GM10248 (cell line): ENCODE measurements around the gene FANCC.
"Not testable (repeated sequence)": the region's sequence is repeated elsewhere in the genome, so short reads cannot be mapped to it uniquely, and the experiment has no call there.

Source experiments
- CTCF ChIA-PET: fragments of 300-600 bp; sonication (Branson Sonifier 250); formaldehyde crosslinking; extraction: SDS; loops from one replicate; lab custom pipeline; 2021; ENCODE audit warnings: antibody characterized with exemption; lab: Yijun Ruan, JAX
- POLR2A ChIA-PET: fragments of 350-650 bp; sonication (Branson Sonifier 250); formaldehyde crosslinking; extraction: SDS; loops from one replicate; lab custom pipeline; 2020; ENCODE audit warnings: antibody characterized with exemption; lab: Yijun Ruan, JAX
- DNase-seq: peaks from one replicate; pipeline ENCODE4 v3.0.0; 2012; ENCODE audit errors: extremely low spot score
- CTCF ChIP-seq: IDR thresholded peaks from 2 replicates; pipeline ENCODE4 v1.5.1; 2012; ENCODE audit warnings: mild to moderate bottlenecking, low read depth; ENCODE audit errors: extremely low read depth, missing control alignments, control extremely low read depth

Gene FANCC

GRCh38 chr9:95229230-95229915 is 88.1 kb downstream of the FANCC start:
- DNase-seq: no peak
- CTCF ChIA-PET: no interaction called here
- TF ChIP-seq CTCF: no peak
- POLR2A ChIA-PET: no interaction called here

GRCh38 chr9:95226921-95227320 is 90.6 kb downstream of the FANCC start:
- POLR2A ChIA-PET: no interaction called here
- DNase-seq: no peak

DNA sequence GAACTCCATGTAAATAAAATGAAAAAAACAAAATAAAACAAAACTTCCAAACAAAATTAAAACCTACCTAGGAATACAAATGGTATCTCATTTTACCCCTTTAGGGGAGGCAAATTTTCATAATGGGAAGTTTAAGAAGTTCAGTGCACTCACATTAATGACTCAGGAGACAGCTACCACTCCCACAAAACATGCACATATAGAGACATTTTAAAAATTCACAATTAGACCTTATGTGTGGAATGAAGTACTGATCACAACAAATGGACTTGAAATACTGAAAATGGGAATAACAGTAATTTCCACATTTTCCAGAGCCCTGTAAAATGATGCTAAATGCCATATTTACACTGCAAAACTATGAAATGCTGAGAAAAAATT is 91.8 kb downstream of the FANCC start:
- DNase-seq: no peak
- ChIA-PET POLR2A (no interaction called here), CTCF (interaction anchor here (2.1 kb wide), 1 partner anchor 23 kb away, joined by 5 read pairs; no protein-coding TSS in a partner anchor)
- no peak for TF ChIP-seq CTCF

More at GRCh38 chr9:95226921-95227320, 90.6 kb downstream of the FANCC start:
- no peak for TF ChIP-seq CTCF
- CTCF ChIA-PET: no interaction called here

DNA sequence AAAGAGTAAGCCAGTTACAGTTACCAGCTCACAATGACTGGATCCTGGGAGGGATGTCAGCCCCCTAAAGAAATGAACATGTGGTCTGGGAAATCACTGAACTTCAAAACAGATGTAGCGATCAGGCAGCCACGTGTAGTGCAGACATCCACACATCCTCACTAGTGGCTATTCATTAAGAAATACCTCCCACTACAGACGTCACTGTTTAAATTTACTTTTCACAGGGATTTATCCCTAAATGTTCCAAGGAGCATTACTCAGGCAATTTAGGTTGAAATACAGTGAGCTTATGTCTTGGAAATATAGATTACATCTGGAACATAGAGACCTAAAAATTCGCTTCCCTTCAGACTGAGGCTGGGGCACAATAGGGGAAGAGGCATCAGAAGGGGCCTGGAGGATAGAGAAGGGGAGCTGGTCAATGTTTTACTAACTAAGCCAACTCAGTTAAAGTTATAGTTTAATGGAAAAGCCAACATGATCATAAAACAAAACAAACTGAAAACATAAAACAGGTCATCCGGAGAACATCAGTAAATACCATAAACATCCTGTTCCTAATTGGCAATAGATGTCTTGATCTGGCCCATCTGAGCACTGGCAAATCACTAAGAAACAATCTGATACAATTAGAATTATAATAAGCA is 92.3 kb downstream of the FANCC start:
- DNase-seq: no peak
- ChIA-PET POLR2A (no interaction called here), CTCF (interaction anchor here (1.5 to 2.1 kb wide), 2 partner anchors 13 to 23 kb away, joined by 3 to 5 read pairs; no protein-coding TSS in a partner anchor)
- no peak for TF ChIP-seq CTCF

GRCh38 chr9:95224376-95225019 is 93.0 kb downstream of the FANCC start:
- ChIA-PET POLR2A (no interaction called here), CTCF (interaction anchor here (1.5 to 2.1 kb wide), 2 partner anchors 13 to 22 kb away, joined by 3 to 5 read pairs; no protein-coding TSS in a partner anchor)
- TF ChIP-seq CTCF: no peak
- no peak for DNase-seq

DNA sequence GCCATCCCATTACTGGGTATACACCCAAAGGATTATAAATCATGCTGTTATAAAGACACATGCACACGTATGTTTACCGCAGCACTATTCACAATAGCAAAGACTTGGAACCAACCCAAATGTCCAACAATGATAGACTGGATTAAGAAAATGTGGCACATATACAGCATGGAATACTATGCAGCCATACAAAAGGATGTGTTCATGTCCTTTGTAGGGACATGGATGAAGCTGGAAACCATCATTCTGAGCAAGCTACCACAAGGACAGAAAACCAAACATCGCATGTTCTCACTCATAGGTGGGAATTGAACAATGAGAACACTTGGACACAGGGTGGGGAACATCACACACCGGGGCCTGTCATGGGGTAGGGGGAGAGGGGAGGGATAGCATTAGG is 97.2 kb downstream of the FANCC start:
- DNase-seq, POLR2A ChIA-PET, CTCF ChIA-PET: not testable (repeated sequence)
